ENCODE measurements around the gene ACYP2. TPM values are rescaled to one million over a fixed set of nuclear protein-coding genes. Genes with fewer than 3 reads are reported as not detected.

Gene ACYP2
- total and polyA plus RNA-seq, 2 donors (not counting 1 experiment from before 2014, with no cell fraction given) = 14.0 to 17.2 TPM

GRCh38 chr2:54308186-54308585, 192.8 kb downstream of the ACYP2 start:
- H3K36me3 ChIP-seq (replicated peaks in 1 of 2; ENCODE audit: control extremely low read depth in 1 of 2, control insufficient read depth in 1 of 2, extremely low read depth in 1 of 2, insufficient read depth in 2 of 2, low read length in 1 of 2) = no peaks in the 10 kb centered on the region
- DNase-seq (no peak), ATAC-seq (ENCODE audit: low read depth) (no peak)
- CTCF ChIA-PET = no interaction called here
- no peaks in the 10 kb centered on the region for H3K4me1 ChIP-seq (ENCODE audit: control insufficient read depth in 2 of 2, insufficient read depth in 2 of 2, low read length in 2 of 2)
- H3K9me3 ChIP-seq (ENCODE audit: control extremely low read depth in 1 of 3, control insufficient read depth in 2 of 3, insufficient read depth in 1 of 3, low read length in 2 of 3) = peaks cover 0 to 2% (median 0%) of the 10 kb centered on the region in 3 donors
- H3K4me2 ChIP-seq (replicated peaks; ENCODE audit: low read depth, low read length, poor library complexity, severe bottlenecking) = no peak overlapping the region
- no peak overlapping the region for H3K9ac ChIP-seq (ENCODE audit: low read length)
- Mint-ChIP-seq H3K27me3 (peaks cover 6% of the 10 kb centered on the region), H3K27ac (no peak overlapping the region), H3K4me3 (no peak overlapping the region), H3K4me1 (peaks cover 2% of the 10 kb centered on the region), H3K9me3 (ENCODE audit: insufficient read depth) (no peaks in the 10 kb centered on the region)
- no peaks in the 10 kb centered on the region for H3K27me3 ChIP-seq (replicated peaks in 1 of 4; ENCODE audit: control extremely low read depth in 1 of 4, control insufficient read depth in 3 of 4, insufficient read depth in 4 of 4, low read length in 3 of 4)
- 89% methylated on average over 4 of the region's 6 CpGs for WGBS (ENCODE audit: insufficient coverage)
- intact Hi-C loops (cut with micrococcal nuclease) = no loop called here
- no peak for TF ChIP-seq CTCF (IDR thresholded peaks at IDR 0.05)
- TF ChIP-seq EZH2 (IDR thresholded peaks at IDR 0.05; ENCODE audit: borderline replicate concordance, insufficient read depth, low read depth, low read length, poor library complexity, severe bottlenecking) = no peak
- no peak overlapping the region for H3K27ac ChIP-seq (ENCODE audit: low read length in 2 of 2)
- no peaks in the 10 kb centered on the region for H3K79me2 ChIP-seq (ENCODE audit: control insufficient read depth, insufficient read depth, low read length)
- POLR2A ChIA-PET = no interaction called here
- no peaks in the 10 kb centered on the region for H4K20me1 ChIP-seq (ENCODE audit: control insufficient read depth, insufficient read depth, low read length, poor library complexity, severe bottlenecking)
- no peak overlapping the region for H3K4me3 ChIP-seq (ENCODE audit: control extremely low read depth in 1 of 5, extremely low read depth in 1 of 5, insufficient read depth in 1 of 5, low read depth in 2 of 5, low read length in 4 of 5)
- H2AFZ ChIP-seq (ENCODE audit: insufficient read depth, low read depth, low read length, poor library complexity, severe bottlenecking) = no peak overlapping the region

- no peak for DNase-seq
- H3K27ac Mint-ChIP-seq = no peak overlapping the region
These were observed 193.4 kb downstream of the ACYP2 start for GRCh38 chr2:54308782-54309181.

More at GRCh38 chr2:54308782-54309181, 193.4 kb downstream of the ACYP2 start:
- no peak overlapping the region for H3K4me2 ChIP-seq (replicated peaks; ENCODE audit: low read depth, low read length, poor library complexity, severe bottlenecking)
- ChIA-PET CTCF (interaction anchor here (0.7 kb wide), 1 partner anchor 45 kb away, joined by 4 read pairs; no protein-coding TSS in a partner anchor), POLR2A (no interaction called here)
- no peak for ATAC-seq (ENCODE audit: low read depth)
- H2AFZ ChIP-seq (ENCODE audit: insufficient read depth, low read depth, low read length, poor library complexity, severe bottlenecking) = no peak overlapping the region
- peaks cover 0 to 4% (median 0%) of the 10 kb centered on the region in 3 donors for H3K9me3 ChIP-seq (ENCODE audit: control extremely low read depth in 1 of 3, control insufficient read depth in 2 of 3, insufficient read depth in 1 of 3, low read length in 2 of 3)
- H3K27me3 ChIP-seq (replicated peaks in 1 of 4; ENCODE audit: control extremely low read depth in 1 of 4, control insufficient read depth in 3 of 4, insufficient read depth in 4 of 4, low read length in 3 of 4) = no peaks in the 10 kb centered on the region
- Mint-ChIP-seq H3K27me3 (peaks cover 6% of the 10 kb centered on the region), H3K4me1 (peaks cover 2% of the 10 kb centered on the region), H3K4me3 (no peak overlapping the region), H3K9me3 (ENCODE audit: insufficient read depth) (no peaks in the 10 kb centered on the region)
- no peaks in the 10 kb centered on the region for H4K20me1 ChIP-seq (ENCODE audit: control insufficient read depth, insufficient read depth, low read length, poor library complexity, severe bottlenecking)
- H3K36me3 ChIP-seq (replicated peaks in 1 of 2; ENCODE audit: control extremely low read depth in 1 of 2, control insufficient read depth in 1 of 2, extremely low read depth in 1 of 2, insufficient read depth in 2 of 2, low read length in 1 of 2) = no peaks in the 10 kb centered on the region
- TF ChIP-seq EZH2 (IDR thresholded peaks at IDR 0.05; ENCODE audit: borderline replicate concordance, insufficient read depth, low read depth, low read length, poor library complexity, severe bottlenecking) (no peak), CTCF (IDR thresholded peaks at IDR 0.05) (no peak)
- intact Hi-C loops (cut with micrococcal nuclease) = no loop called here
- H3K9ac ChIP-seq (ENCODE audit: low read length) = no peak overlapping the region
- H3K4me1 ChIP-seq (ENCODE audit: control insufficient read depth in 2 of 2, insufficient read depth in 2 of 2, low read length in 2 of 2) = no peaks in the 10 kb centered on the region
- H3K79me2 ChIP-seq (ENCODE audit: control insufficient read depth, insufficient read depth, low read length) = no peaks in the 10 kb centered on the region
- H3K27ac ChIP-seq (ENCODE audit: low read length in 2 of 2) = no peak overlapping the region
- H3K4me3 ChIP-seq (ENCODE audit: control extremely low read depth in 1 of 5, extremely low read depth in 1 of 5, insufficient read depth in 1 of 5, low read depth in 2 of 5, low read length in 4 of 5) = no peak overlapping the region
- WGBS (ENCODE audit: insufficient coverage) = 100% methylated on average over 1 of the region's 2 CpGs
